ENCODE data around the gene DDX23. TPM values are rescaled to one million over a fixed set of nuclear protein-coding genes. Genes with fewer than 3 reads are reported as not detected.

Gene DDX23
- polyA plus RNA-seq, 4 donors, result 89.1 to 104 (median 96.5) TPM

GRCh38 chr12:48807981-48808380 is 44.0 kb downstream of the DDX23 start:
- no peak for DNase-seq (ENCODE audit: low read depth in 4 of 4, low spot score in 3 of 4)

GRCh38 chr12:48803675-48804074 is 48.3 kb downstream of the DDX23 start:
- DNase-seq (ENCODE audit: low read depth in 4 of 4, low spot score in 3 of 4), result no peak

GRCh38 chr12:48800971-48801370 is 51.0 kb downstream of the DDX23 start:
- no peak for DNase-seq (ENCODE audit: low read depth in 4 of 4, low spot score in 3 of 4)

- DNase-seq (ENCODE audit: low read depth in 4 of 4, low spot score in 3 of 4), result no peak
These were observed 51.5 kb downstream of the DDX23 start for GRCh38 chr12:48800457-48800856.

GRCh38 chr12:48796976-48797375 is 55.0 kb downstream of the DDX23 start:
- DNase-seq (ENCODE audit: low read depth in 4 of 4, low spot score in 3 of 4), result no peak

- DNase-seq (ENCODE audit: low read depth in 4 of 4, low spot score in 3 of 4), result peak in 1 of 4 donors; percentile 64
These were observed 56.2 kb downstream of the DDX23 start for GRCh38 chr12:48795550-48796455.

GRCh38 chr12:48794870-48795269 is 57.1 kb downstream of the DDX23 start:
- DNase-seq (ENCODE audit: low read depth in 4 of 4, low spot score in 3 of 4), result peak in 1 of 4 donors; percentile 48

- DNase-seq (ENCODE audit: low read depth in 4 of 4, low spot score in 3 of 4), result no peak
These were observed 58.3 kb downstream of the DDX23 start for GRCh38 chr12:48793696-48794095.

GRCh38 chr12:48789858-48790326 is 62.1 kb downstream of the DDX23 start:
- no peak for DNase-seq (ENCODE audit: low read depth in 4 of 4, low spot score in 3 of 4)

- DNase-seq (ENCODE audit: low read depth in 4 of 4, low spot score in 3 of 4), result peak in 2 of 4 donors; percentile 72 to 79
These were observed 62.8 kb downstream of the DDX23 start, which contains the start of gene ADCY6 for GRCh38 chr12:48788854-48789775. ADCY6 (minus strand) TSS chr12:48789089; CDS start chr12:48783434, 5,655 bp downstream.

GRCh38 chr12:48788524-48788853 is 63.5 kb downstream of the DDX23 start:
- no peak for DNase-seq (ENCODE audit: low read depth in 4 of 4, low spot score in 3 of 4)

- no peak for DNase-seq (ENCODE audit: low read depth in 4 of 4, low spot score in 3 of 4)
These were observed 64.0 kb downstream of the DDX23 start for GRCh38 chr12:48787791-48788523.

- no peak for DNase-seq (ENCODE audit: low read depth in 4 of 4, low spot score in 3 of 4)
These were observed 65.1 kb downstream of the DDX23 start for GRCh38 chr12:48786591-48787544.

- no peak for DNase-seq (ENCODE audit: low read depth in 4 of 4, low spot score in 3 of 4)
These were observed 68.5 kb downstream of the DDX23 start for GRCh38 chr12:48783432-48783831.

GRCh38 chr12:48782457-48783395 is 69.2 kb downstream of the DDX23 start:
- no peak for DNase-seq (ENCODE audit: low read depth in 4 of 4, low spot score in 3 of 4)

- no peak for DNase-seq (ENCODE audit: low read depth in 4 of 4, low spot score in 3 of 4)
These were observed 70.1 kb downstream of the DDX23 start for GRCh38 chr12:48781750-48782456.

- DNase-seq (ENCODE audit: low read depth in 4 of 4, low spot score in 3 of 4), result no peak
These were observed 71.5 kb downstream of the DDX23 start for GRCh38 chr12:48780381-48781025.

Data from right renal pelvis (tissue), 4 donors.